HEK293T (cell line): Measurements from ENCODE around the gene NEDD9.
A peak's percentile ranks its signal among the peaks of the same experiment; 100 is the strongest.

Experiments
- CTCF ChIA-PET: fragments of 350-600 bp; formaldehyde crosslinking; extraction: SDS; loops from one replicate; lab custom pipeline; 2021; ENCODE audit warnings: antibody characterized with exemption, inconsistent platforms; lab: Yijun Ruan, JAX
- POLR2A ChIA-PET: fragments of 350-600 bp; formaldehyde crosslinking; extraction: SDS; loops from one replicate; lab custom pipeline; 2020; ENCODE audit warnings: antibody characterized with exemption, inconsistent platforms; lab: Yijun Ruan, JAX
- DNase-seq: peaks from one replicate; pipeline ENCODE4 v3.0.0; 2012; ENCODE audit warnings: mixed read lengths; ENCODE audit errors: extremely low spot score
- ARNT ChIP-seq: fragments of 450-650 bp; IDR thresholded peaks from 2 replicates; pipeline ENCODE4 v1.6.1; 2017; ENCODE audit warnings: mild to moderate bottlenecking
- BHLHE40 ChIP-seq: fragments of 450-650 bp; IDR thresholded peaks from 2 replicates; pipeline ENCODE4 v1.6.1; 2016; ENCODE audit warnings: mild to moderate bottlenecking, moderate library complexity, borderline replicate concordance
- CTBP1 ChIP-seq: fragments of 450-650 bp; IDR thresholded peaks from 2 replicates; pipeline ENCODE4 v1.6.1; 2016; ENCODE audit warnings: borderline replicate concordance
- ELF4 ChIP-seq: fragments of 450-650 bp; IDR thresholded peaks from 2 replicates; pipeline ENCODE4 v1.6.1; 2017; ENCODE audit warnings: antibody characterized with exemption
- FOXA1 ChIP-seq: fragments of 450-650 bp; IDR thresholded peaks from 2 replicates; pipeline ENCODE4 v1.6.1; 2016; ENCODE audit warnings: mild to moderate bottlenecking
- FOXK2 ChIP-seq: fragments of 450-650 bp; IDR thresholded peaks from 2 replicates; pipeline ENCODE4 v1.6.1; 2016; ENCODE audit warnings: mild to moderate bottlenecking
- FOXM1 ChIP-seq: fragments of 450-650 bp; IDR thresholded peaks from 2 replicates; pipeline ENCODE4 v1.6.1; 2017; ENCODE audit warnings: mild to moderate bottlenecking, borderline replicate concordance
- HDGF ChIP-seq: fragments of 450-650 bp; IDR thresholded peaks from 2 replicates; pipeline ENCODE4 v1.6.1; 2017; ENCODE audit warnings: antibody characterized with exemption, borderline replicate concordance
- L3MBTL2 ChIP-seq: fragments of 450-650 bp; conservative IDR thresholded peaks from 2 replicates; pipeline ENCODE4 v1.6.1; 2016; ENCODE audit warnings: mild to moderate bottlenecking
- LEF1 ChIP-seq: fragments of 450-650 bp; IDR thresholded peaks from 2 replicates; pipeline ENCODE4 v1.6.1; 2017; ENCODE audit warnings: mild to moderate bottlenecking, borderline replicate concordance
- NFRKB ChIP-seq: fragments of 450-650 bp; IDR thresholded peaks from 2 replicates; pipeline ENCODE4 v1.6.1; 2016; ENCODE audit warnings: mild to moderate bottlenecking, moderate library complexity
- SP1 ChIP-seq: fragments of 450-650 bp; IDR thresholded peaks from 2 replicates; pipeline ENCODE4 v1.6.1; 2017
- SUZ12 ChIP-seq: fragments of 450-650 bp; IDR thresholded peaks from 2 replicates; pipeline ENCODE4 v1.6.1; 2016; ENCODE audit warnings: mild to moderate bottlenecking
- TARDBP ChIP-seq: fragments of 450-650 bp; IDR thresholded peaks from 2 replicates; pipeline ENCODE4 v1.6.1; 2016
- ZNF384 ChIP-seq: fragments of 450-650 bp; IDR thresholded peaks from 2 replicates; pipeline ENCODE4 v1.6.1; 2016
- TF ChIP-seq, protein P1 (sequence below): fragments of 450-650 bp; IDR thresholded peaks from 2 replicates; pipeline ENCODE4 v1.6.1; 2016

Gene NEDD9

DNA sequence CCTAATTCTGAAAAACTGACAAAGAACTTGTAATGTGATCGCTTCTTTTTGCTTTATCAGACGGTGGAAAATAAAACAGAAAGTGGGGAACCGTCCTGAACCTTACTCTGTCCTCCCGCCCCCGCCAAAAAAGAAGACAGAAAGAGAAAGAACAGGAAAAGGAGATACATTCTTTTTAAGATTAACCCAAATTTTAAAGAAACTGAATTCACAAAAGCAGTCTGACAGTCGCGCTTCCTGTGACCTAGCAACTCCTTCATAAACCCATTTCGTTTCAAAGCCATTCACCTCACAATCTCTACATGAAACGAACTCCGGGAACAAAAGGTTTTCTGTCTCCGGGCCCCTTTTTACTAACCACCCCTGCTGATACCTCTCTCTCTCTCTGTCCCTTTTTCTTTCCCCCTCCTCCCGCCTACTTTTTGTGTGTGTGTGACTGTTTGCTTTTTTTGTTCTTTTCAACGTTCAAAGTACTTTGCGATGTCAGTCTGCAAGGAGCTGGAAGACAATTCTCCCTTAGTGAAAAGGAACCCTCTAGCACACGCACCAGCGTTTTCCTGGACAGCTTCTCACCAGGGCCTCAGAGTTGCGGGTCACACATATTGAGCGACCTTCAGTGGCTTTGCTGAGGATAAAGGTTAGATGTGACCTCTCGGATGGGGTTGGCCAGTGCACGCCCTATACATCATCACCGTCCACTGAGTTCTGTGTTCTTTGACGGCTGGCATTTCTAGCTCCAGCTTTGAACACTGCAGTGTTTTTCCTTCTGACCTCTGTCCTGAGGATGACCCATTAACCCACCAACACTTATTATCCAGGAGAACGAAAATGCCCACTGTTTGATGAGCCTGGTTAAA is 530 bp upstream of the NEDD9 start:
- TF ChIP-seq, protein P1, sequence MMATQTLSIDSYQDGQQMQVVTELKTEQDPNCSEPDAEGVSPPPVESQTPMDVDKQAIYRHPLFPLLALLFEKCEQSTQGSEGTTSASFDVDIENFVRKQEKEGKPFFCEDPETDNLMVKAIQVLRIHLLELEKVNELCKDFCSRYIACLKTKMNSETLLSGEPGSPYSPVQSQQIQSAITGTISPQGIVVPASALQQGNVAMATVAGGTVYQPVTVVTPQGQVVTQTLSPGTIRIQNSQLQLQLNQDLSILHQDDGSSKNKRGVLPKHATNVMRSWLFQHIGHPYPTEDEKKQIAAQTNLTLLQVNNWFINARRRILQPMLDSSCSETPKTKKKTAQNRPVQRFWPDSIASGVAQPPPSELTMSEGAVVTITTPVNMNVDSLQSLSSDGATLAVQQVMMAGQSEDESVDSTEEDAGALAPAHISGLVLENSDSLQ = no peak
- no peak for TF ChIP-seq LEF1
- TF ChIP-seq FOXK2 = no peak
- no peak for TF ChIP-seq L3MBTL2
- TF ChIP-seq CTBP1 = no peak
- TF ChIP-seq ZNF384 = no peak
- no peak for TF ChIP-seq NFRKB
- TF ChIP-seq ELF4 = no peak
- no peak for TF ChIP-seq FOXA1
- TF ChIP-seq TARDBP = no peak
- no peak for TF ChIP-seq SP1
- no peak for TF ChIP-seq BHLHE40
- no peak for TF ChIP-seq FOXM1
- TF ChIP-seq ARNT = no peak
- TF ChIP-seq SUZ12 = no peak
- no peak for TF ChIP-seq HDGF
- POLR2A ChIA-PET = interaction anchor here (0.6 to 1.3 kb wide), 8 partner anchors 11 to 261 kb away, joined by 3 to 5 read pairs (median 3); no protein-coding TSS in a partner anchor
- DNase-seq = peak; percentile 12
- CTCF ChIA-PET = interaction anchor here (0.6 to 1.7 kb wide), 4 partner anchors 9 to 278 kb away, joined by 4 to 8 read pairs (median 6); no protein-coding TSS in a partner anchor

DNA sequence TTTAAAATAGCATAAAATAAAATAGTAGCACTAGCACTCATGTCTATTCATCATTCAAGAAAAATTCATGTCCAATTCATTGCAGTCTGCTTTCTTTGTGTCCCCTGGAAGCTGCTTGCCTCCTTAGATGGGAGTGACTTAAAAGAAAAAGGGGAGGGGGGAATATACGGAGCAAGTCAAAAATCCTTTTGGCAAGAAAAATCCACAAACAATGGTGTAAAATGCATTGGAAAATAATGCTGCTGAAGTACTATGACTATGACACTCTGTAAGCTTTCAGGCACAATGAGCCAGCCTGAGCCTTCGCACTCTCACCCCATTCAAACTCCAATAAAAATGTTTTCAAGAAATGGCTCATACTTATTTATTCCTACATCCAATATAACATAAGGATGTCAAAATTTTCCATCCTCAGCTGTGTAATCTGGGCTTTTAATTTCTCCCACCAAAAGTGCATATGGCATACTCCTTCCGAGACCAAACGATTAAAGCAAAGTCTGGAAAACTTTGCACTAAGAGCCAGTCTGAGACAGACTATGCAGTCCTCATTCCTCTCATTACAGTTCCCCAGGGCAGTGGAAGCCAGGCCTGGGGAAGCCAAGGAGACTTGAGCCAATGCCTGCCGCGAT is 790 bp downstream of the NEDD9 start:
- POLR2A ChIA-PET = interaction anchor here (0.7 to 1.3 kb wide), 7 partner anchors 16 to 263 kb away, joined by 3 to 5 read pairs (median 3); no protein-coding TSS in a partner anchor
- CTCF ChIA-PET = interaction anchor here (0.6 to 1.7 kb wide), 3 partner anchors 10 to 265 kb away, joined by 3 to 8 read pairs (median 7); no protein-coding TSS in a partner anchor
- TF ChIP-seq FOXA1 = no peak
- no peak for TF ChIP-seq TARDBP
- no peak for TF ChIP-seq SP1
- TF ChIP-seq L3MBTL2 = peak; percentile 46; the same call in 1 of the 2 replicates
- no peak for TF ChIP-seq HDGF
- TF ChIP-seq ELF4 = no peak
- TF ChIP-seq, protein P1 = no peak
- TF ChIP-seq NFRKB = no peak
- DNase-seq = no peak

DNA sequence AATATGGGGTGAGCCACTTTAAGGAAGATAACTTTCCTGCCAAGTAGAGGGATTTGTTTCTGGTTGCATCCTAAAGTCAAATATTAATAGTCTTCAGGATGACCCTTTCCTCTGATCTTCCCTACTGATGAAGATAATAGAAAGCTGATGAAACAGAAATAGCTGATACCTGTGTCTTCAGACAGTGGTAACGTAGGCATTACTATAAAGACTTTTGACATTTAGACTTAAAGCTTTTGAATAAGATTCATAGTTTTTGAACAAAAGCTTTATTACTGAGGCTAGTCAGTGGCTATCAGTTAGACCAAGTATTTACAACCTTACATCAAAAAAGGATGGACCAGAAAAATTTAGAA is 1.4 kb downstream of the NEDD9 start:
- CTCF ChIA-PET = no interaction called here

DNA sequence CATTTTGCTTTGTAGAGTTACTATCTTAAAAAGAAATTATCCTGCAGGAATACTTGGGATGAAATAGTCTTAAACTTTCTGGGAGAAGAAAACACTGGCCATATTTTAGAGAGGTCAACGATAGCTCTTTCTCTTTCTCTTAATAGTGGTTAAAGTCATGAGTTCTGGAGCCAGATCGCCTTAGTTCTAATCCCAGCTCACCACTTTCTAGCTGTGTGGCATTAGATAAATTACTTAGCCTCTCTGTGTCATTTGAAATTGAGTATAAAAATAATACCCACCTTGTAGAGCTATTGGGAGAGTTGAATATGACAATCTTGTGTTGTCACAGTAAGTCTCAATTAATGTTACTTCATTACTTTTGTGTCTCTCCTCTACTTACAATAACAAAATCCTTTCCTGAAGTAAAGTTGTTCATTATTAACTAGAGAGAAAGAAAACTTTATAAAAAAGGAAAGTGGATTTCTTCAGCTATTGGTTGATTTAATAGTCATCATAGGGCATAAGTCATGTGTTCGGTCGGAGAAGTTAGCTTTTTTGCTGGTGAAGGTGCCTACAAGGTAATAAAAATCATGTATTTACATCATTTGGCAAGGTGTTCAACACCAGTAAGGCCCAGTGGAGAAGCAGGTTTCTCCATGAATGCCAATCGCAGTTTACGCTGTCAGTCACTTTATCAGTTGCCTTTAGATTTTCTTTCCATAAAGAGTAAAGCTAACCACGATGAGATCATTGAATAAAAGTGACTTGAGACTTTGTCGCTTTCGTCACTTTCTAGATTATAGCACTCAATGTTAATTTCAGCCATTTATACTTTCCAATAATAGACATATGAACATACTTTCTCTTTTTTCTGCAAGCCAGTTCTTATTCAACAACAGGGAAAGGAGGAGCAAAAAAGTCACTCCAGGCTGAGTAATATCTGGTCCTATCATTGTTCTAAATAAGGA is 2.0 kb downstream of the NEDD9 start:
- TF ChIP-seq, protein P1 = peak; percentile 6; the same call in 1 of the 2 replicates
- TF ChIP-seq FOXM1 = no peak
- no peak for DNase-seq

More for the DNA sequence above, 1.4 kb downstream of the NEDD9 start:
- POLR2A ChIA-PET = no interaction called here
- no peak for DNase-seq
- TF ChIP-seq FOXK2 = no peak
- no peak for TF ChIP-seq FOXA1

DNA sequence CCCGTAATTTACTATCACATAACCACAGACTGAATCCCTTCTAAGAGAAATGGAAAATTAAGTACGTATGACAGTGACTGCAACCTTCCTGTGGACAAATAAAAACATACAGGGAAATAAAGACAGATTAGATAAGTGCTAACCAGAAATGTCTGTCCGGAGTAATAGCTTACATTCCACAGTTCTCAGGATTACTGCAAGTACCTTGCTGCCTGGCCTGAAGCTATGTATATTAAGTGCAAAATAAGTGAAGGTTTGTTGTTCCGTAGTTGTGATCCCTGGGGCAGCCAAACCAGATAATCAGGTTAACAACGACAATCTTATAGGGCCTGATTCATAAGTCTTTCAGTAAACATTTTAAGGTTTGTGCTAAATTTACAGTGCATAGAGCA is 2.8 kb downstream of the NEDD9 start:
- POLR2A ChIA-PET = interaction anchor here (0.9 kb wide), 2 partner anchors 15 to 21 kb away, joined by 3 to 4 read pairs; no protein-coding TSS in a partner anchor
- no peak for DNase-seq
- TF ChIP-seq HDGF (no peak), ZNF384 (no peak), LEF1 (no peak), TARDBP (no peak), ARNT (no peak), FOXK2 (no peak), FOXM1 (no peak), BHLHE40 (no peak), ELF4 (no peak)
- TF ChIP-seq, protein P1 = no peak
- CTCF ChIA-PET = interaction anchor here (0.5 kb wide), 1 partner anchor 12 kb away, joined by 8 read pairs; no protein-coding TSS in a partner anchor

More for the DNA sequence above, 2.0 kb downstream of the NEDD9 start:
- ChIA-PET POLR2A (interaction anchor here (0.9 kb wide), 1 partner anchor 16 kb away, joined by 4 read pairs; no protein-coding TSS in a partner anchor), CTCF (interaction anchor here (0.5 kb wide), 1 partner anchor 13 kb away, joined by 8 read pairs; no protein-coding TSS in a partner anchor)
